ENCODE results near the gene HSP90AA1.
"Not testable (repeated sequence)": the region's sequence is repeated elsewhere in the genome, so short reads cannot be mapped to it uniquely, and the experiment has no call there.

HSP90AA1 gene

DNA sequence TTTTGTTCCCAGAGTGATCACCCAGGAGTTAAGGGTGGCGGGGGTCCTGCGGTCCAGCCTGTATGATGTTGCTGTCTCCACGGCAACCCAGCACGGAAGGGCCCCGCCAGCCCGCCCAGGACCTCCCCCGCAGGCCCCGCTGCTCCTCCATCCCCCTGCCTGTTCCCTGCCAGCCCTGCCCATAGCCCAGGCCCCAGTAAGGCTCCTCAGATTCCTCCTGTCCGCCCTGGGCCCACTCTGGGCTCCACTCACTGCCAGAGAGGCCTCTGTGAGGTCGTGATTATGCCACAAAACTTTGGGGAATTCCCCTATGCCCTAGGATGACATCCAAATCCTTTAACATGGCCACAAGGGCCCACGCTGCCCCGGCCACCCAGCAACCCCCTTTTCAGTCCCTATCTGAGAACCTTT, 20.8 kb downstream of the HSP90AA1 start:
- no peak for DNase-seq
- peak; percentile 53 for ATAC-seq

DNA sequence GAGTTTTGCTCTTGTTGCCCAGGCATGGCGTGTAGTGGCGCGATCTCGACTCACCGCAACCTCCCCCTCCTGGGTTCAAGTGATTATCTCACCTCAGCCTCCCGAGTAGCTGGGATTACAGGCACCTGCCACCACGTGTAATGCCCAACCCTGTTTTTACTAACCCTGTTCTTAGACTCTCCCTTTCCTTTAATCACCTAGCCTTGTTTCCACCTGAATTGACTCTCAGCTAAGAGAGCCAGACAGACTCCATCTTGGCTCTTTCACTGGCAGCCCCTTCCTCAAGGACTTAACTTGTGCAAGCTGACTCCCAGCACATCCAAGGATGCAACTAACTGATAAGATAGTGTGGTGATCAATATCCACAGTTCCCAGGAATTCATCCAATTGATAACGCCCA, 22.3 kb downstream of the HSP90AA1 start:
- DNase-seq, ATAC-seq: not testable (repeated sequence)

DNA sequence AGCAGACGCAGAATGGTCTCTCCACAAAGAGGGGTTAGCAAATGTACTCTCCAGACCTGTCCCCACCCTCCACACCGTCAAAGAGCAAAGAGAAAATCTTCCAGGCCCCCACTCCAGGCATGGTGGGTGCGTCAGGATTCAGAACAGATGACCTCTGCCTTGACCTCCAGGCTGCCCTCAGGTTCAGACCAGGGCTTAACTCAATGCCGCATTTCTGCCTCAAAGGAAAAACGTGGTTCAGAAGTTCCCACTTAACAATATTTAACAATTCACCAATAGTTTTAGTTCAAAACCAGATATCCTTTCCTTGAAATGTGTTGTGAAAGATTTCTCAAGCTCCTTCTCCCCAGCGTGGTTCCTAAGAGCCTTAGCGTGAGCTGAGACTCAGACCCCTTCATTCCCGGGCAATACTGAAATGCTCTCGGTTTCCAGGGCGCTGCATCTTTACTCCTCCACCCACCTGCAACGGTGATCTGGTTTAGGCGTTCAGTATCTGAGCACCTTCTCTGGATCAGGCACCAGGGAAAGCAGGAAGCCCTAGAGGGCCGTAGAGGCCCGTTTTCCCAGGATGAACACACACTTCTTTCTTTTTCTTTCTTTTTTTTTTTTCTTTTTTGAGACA, 22.9 kb downstream of the HSP90AA1 start:
- ATAC-seq (no peak), DNase-seq (no peak)

DNA sequence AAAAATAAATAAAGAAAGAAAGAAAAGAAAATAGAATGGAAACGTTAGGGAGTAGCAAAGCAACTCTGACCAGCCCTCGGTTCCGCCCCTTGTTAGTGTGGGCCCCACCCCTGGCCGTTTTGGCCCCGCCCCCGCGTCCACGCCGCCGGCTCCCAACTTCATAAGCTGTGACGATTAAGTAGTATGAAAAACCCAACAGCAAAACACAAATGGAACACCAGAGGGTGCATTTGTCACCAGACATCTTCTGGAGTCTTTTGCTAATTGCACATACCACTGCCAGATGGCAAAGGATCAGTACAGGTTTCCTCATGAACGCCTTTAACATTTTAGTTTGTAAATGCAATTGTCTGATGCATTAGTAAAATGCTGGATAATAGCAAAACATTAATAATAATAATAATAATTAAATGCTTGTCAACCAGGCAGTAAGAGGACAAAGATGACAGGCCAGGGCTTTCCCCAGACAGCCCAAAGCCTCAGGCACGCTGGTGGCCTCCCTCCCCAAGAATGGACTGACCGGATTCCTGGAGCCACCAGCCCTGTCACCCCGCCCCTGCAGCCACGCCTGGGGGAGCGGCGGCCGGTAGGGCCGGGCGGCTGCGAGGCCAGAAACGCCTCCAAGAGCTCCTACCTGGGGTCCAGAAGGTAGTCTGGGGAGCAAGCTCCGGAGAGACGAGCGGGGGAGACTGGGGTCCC, 23.6 kb downstream of the HSP90AA1 start:
- DNase-seq = peak; percentile 80
- ATAC-seq = peak; percentile 77

DNA sequence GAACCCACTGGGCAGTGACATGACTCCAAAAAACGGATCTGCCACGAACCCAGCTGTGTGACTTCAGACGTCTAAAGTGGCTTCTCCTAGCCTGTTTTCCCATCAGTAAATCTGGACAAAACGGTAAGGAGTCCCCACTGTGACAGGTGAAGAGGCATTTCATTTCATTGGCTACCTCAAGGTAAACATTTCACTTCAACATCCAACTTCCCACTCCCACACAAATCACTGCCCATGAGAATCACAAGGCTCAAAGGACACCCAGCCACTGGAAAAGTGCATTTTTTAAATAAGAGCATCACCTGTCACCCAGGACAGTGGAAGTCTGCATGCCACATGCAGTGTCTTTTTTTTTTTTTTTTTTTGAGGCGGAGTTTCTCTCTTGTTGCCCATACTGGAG, 27.9 kb downstream of the HSP90AA1 start:
- DNase-seq (no peak), ATAC-seq (no peak)

DNA sequence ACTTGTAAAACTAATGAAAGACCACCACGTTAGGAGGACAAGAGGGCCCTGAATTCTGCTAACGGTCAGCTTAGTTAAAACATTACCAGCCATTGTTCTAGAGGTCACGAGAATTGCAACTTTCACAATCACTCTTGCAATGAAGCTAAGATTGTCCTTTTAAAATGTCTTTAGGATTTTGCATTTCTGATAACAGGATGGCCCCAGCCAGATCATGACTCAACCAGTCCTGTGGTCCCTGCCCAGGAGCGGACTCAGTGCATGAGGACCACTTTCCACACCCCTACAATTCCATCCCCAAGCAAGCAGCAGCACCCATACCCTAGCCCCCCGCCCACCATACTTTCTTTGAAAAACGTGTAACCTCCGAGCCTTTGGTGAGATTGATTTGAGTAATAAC, 28.7 kb downstream of the HSP90AA1 start:
- DNase-seq (no peak), ATAC-seq (no peak)

DNA sequence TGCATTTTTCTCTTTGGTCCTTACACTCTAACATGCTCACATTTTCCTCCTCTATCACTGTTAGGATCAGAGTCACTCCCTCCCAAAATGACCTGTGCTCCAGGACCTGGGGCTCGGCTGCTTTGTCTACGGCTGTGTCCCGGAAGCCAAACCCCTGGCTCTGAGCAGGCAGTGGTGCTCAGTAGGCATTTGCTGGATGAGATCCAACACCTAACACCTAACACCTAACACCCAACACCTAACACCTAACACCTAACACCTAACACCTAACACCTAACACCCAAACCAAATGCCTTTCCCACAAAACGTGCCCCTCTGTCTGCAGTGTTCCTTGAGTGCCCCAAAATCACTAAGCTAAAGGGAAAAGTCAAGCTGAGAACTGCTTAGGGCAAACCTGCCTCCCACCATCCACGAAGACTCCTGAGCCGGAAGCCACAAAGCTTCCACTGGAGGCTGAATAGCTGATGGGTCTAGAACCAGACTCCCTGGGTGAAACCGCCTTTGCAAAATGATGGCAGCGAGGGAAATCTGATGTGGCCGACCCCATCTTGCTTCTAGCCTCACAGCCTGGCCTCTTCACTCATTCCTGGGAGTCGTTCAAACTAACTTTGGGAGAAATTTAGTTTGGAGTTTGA, 29.2 kb downstream of the HSP90AA1 start:
- DNase-seq (no peak), ATAC-seq (no peak)

DNA sequence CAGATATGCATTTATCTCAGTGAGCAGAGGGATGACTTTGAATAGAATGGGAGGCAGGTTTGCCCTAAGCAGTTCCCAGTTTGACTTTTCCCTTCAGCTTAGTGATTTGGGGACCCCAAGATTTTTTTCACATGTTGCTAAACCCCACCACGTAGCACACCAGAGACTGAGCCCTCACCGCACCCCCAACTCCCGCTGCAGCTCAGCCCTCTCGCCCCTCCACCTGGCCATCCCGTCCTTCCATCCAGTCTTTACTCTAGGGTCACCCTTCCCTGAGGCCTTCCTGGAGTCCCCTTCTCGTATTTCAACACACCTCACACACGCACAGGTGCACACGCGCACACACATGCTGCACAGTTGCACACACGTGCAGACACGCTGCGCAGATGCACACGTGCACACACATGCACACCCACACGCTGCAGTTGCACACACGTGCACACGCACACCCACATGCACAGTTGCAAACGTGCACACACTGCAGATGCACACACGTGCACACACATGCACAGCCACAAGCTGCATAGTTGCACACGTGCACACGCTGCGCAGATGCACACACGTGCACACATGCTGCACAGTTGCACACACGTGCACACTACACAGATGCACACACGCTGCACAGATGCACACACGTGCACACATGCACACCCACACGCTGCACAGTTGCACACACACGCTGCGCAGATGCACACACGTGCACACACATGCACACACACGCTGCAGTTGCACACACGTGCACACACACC, 30.0 kb downstream of the HSP90AA1 start:
- DNase-seq (no peak), ATAC-seq (no peak)

DNA sequence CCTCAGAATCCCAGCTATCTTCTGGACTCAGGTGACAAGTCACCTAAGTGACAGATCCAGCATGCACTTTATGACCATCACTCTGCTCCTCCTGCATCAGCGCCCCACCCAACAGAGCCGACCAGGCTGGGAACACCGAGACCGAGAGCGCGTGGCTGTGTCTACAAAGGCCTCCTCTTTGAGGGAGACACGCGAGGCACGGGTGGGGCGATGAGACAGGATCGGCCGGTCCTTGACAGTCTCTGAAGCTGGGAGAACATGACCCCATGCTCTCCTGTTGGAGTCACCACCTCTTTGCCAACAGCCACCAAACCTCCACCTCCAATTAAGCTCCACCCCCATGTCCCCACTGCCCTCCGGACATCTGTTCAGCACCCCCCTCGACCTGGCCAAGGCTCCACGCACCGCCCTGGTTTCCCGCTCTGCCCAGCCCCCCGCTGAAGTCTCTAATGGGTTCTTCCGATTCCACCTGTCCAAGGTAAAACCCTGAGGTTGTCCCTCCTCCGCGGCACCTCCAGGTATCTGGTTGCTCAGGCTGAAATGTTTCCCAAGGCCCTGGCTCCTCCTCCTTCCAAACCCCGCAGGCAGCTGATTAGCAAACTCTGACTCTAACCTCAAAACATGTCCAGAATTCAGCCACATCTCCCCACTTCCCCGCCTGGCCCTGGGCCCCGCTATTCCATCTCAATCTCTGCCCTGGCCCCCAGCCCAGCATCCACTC, 31.5 kb downstream of the HSP90AA1 start:
- no peak for DNase-seq

DNA sequence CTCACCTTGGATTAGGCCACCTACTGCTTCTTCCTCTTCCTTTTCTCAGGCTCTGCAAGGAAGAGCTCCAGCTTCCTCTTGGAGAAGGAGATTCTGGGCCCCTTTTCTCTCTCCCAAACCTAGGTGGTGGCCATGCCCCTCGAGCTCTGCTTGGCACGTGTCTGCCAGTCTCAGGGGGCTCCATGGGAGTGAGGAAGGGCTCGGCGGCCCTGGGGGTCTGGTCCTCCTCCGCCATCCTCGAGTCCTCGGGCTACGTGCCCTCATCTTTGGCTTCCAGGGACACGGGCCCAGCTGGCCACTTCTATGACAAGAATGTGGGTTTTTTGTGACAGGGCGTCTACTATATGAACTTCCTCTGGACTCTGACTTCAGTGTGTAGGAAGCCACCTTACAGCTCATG, 34.3 kb downstream of the HSP90AA1 start:
- ATAC-seq (no peak), DNase-seq (no peak)

More for the DNA sequence above, 31.5 kb downstream of the HSP90AA1 start:
- no peak for ATAC-seq

DNA sequence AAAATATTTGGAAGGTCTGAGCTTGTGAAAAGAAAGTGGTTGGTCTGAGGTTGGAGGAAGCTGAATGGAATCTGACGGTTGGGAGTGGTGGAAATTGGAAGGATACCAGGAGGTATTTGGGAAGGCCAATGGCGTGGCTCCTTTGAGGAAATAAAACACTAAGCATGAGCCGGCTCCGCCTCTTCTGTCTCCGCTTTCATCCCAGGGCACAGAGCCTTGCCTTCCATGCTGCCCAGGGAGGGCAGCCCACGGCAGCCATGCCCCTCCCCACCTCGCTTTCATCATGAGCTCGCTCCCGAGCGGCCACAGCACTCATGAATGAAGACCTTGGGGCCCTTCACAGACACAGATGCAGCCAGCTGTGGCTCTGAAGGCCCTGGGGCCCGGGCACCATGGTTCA, 36.2 kb downstream of the HSP90AA1 start:
- ATAC-seq = no peak
- DNase-seq = no peak

DNA sequence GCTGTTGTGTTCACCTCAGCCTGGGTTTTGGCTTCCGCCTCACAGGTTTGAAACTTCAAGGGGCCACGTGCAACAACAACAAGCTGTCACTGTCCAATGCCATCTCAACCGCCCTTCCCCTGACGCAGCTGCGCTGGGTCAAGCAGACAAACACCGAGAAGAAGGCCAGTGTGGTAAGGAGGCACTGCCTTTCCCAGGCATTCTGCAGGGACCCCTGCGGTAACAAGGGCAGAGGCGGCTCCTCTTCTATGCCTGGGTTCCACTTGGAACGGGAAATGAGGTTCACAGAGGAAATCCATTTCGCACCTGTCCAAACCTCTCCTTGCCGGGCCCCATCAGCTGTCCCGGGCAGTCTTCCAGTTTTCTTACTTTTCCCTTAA, 36.8 kb downstream of the HSP90AA1 start:
- DNase-seq (no peak), ATAC-seq (no peak)

DNA sequence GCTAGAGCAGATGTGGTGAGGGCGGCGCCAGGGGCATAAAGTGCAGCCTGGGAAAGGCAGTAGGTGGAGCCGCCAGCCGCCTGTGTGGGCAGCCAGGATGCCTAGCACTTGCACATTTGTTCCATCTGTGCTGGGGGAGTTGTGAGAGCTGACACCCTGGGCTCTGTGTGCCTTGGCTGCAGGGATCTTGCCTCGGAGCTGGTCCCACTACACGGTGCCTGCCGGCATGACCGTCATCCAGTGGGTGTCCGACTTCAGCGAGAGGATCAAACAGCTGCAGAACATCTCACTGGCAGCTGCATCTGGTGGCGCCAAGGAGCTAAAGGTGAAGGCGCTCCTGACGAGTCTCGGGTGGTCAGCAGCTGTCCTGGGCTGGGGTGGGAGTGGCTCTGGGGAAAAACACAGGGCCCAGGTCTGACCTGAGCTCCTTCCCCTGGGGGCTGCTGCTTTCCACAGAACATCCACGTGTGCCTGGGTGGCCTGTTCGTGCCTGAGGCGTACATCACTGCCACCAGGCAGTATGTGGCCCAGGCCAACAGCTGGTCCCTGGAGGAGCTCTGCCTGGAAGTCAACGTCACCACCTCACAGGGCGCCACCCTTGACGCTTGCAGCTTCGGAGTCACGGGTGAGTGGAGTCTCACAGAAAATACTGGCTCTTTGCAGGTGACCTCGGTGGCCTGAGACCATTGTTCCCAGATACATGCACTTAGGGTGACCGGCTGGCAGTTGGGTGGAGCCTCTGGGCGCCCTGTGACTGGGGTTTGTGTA, 37.4 kb downstream of the HSP90AA1 start:
- DNase-seq (no peak), ATAC-seq (no peak)

DNA sequence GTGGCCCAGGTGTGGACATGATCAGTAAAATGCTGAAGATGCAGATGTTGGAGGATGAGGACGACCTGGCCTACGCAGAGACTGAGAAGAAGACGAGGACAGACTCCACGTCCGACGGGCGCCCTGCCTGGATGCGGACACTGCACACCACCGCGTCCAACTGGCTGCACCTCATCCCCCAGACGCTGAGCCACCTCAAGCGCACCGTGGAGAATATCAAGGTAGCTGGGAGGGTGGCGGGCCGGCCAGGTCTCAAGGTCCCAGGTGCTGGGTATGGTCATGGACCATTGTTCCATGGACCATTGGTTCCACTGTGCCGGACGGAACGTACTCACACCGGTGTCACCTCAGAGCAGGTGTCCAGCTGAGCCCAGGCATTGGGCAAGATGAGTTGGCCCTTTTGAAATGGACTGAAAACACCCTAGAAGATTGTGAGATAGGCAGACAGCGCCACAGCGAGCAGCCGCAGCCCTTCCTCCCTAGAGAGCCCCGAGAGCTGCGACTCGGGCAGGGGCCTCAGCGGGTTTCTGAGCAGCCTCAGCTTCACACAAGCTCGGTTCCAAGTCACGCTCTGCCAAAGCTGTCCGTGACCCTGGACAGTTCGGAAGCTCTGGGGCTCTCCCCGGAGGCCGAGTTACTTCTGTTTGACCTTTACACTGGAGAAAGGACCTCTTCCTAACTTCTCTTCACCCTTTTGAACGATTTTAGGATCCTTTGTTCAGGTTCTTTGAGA, 38.9 kb downstream of the HSP90AA1 start:
- DNase-seq = no peak
- no peak for ATAC-seq

DNA sequence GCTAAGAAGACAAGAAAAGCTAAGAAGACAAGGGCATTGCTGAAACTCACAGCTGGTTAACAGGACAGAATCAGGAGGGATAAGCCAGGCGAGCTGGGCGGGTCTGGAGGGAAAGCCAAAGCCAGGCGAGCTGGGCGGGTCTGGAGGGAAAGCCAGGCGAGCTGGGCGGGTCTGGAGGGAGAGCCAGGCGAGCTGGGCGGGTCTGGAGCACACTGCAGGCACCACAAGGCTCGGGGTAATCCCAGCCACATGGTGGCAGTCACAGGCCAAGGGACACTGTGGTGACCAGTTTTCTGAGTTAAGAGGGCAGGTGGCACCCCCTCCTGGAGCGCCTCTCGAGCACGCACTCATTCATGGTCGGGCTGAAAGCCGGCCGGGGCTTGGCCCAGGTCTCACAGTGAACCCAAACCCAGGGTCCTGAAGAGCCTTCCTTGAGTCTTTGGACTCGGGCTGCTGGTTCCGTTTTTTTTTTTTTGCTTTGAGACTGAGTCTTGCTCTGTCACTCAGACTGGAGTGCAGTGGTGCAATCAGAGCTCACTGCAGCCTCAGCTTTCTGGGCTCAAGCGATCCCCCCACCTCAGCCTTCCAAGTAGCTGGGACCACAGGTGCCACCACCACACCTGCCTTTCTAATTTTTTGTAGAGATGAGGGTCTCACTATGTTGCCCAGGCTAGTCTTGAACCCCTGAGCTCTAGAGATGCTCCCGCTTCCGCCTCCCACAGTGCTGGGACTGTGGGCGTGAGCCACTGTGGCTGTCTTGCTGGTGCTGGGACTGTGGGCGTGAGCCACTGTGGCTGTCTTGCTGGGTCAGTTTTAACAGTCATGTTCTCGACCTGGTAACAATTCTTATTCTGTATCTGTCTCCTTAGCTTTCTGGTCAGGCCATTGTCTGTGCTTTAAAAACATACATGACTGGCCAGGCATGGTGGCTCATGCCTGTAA, 40.2 kb downstream of the HSP90AA1 start:
- DNase-seq (peak; percentile 20), ATAC-seq (peak; percentile 44)

DNA sequence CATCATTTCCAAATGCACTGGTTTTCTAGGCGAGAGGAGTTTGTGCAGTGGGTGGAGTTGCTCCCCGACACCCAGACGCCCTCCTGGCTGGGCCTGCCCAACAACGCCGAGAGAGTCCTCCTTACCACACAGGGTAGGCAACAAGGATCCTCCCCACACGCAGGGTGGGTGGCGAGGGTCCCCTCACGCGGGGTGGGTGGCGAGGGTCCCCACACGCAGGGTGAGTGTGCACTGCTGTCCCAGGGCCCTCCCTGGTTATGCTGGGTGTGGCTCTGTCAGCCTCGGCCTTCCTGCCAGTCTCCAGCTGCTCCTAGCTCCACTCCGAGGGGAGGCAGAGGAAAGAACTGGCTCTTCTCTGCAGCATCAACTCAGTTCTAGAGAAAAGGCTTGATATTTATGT, 42.3 kb downstream of the HSP90AA1 start:
- DNase-seq (no peak), ATAC-seq (no peak)

DNA sequence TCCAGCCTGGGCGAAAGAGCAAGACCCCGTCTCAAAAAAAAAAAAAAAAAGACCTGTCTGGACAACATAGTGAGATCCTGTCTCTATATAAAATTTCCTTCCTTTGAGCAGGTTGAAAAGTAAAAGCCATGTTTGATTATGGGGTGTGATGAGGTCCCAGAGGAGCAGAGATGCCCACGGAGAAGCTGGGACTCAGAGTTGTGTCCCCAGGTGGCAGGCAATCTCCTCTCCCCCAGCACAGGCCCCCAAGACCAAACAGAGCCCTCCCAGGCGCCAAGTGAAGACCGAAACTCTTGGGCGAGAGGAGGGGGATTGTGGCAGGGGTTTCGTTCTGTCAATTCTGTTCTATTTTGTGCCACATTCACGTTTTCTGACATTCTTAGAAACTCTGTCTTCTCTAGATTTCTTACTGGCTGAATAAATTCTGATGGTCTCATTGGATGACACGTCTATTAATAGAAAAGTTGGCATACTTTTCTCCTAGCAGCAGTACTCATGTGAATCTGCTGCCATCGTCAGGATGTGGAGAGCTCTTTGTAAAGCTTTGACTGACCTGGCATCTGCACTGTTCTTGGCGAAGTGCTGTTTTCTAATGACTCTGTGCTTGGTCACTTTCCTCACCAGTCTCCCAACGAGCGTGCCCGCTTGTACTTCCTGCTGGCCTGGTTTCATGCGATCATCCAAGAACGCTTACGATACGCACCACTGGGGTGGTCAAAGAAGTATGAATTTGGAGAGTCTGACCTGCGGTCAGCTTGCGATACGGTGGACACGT, 43.4 kb downstream of the HSP90AA1 start:
- ATAC-seq = no peak
- no peak for DNase-seq

DNA sequence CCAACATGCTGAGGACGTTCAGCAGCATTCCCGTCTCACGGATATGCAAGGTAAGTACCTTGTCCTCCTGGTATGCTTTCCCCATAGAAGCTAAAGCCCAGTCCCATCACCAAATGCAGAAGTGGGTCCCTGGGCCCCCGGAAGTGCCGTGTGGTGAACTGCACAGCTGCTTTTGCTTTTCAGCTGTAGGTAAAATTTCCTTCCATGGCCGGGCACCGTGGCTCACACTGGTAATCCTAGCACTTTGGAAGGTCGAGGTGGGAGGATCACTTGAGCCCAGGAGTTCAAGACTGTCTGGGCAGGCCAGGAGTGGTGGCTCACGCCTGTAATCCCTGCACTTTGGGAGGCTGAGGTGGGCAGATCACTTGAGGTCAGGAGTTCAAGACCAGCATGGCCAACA, 44.1 kb downstream of the HSP90AA1 start:
- DNase-seq = no peak

DNA sequence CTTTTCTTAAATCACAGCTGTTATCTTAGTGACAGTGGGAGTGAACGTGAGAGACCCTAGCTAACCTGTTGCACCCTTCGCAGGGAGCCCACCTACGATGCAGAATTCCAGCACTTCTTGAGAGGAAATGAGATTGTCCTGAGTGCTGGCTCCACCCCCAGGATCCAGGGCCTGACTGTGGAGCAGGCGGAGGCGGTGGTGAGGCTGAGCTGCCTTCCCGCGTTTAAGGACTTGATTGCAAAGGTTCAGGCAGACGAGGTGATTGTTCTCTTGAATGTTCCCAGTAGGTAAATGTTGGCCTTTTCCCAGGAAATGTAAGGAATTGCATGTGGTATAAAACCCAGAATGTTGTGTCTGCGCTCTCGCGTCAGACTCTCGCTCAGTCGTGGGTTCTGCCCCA, 46.7 kb downstream of the HSP90AA1 start:
- ATAC-seq (no peak), DNase-seq (no peak)

More for the DNA sequence above, 44.1 kb downstream of the HSP90AA1 start:
- no peak for ATAC-seq
